Measurements from ENCODE around the gene SOCS7. TPM values are rescaled to one million over a fixed set of nuclear protein-coding genes. Genes with fewer than 3 reads are reported as not detected.

Gene SOCS7
- total RNA-seq, 1 donor from 2014 or later: 10.3 TPM

DNA sequence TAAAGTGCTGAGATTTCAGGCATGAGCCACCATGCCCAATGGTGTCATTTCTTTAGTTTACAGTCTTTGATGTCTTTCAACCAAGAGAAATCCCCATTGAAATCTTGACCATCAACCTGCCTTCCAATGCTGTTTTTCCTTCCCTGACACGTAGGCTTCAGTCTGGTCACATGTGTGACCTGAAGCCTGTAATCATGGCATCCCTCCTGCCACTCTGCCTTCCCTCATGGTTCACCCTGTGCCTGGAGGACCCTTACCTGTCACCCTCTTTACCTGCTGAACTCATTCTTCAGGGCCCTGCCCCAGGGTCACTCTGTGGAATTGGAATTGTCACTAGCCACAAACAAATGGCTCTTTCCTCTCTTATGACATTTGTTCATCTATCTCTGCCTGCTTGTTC, 58.6 kb downstream of the SOCS7 start:
- no peaks in the 10 kb centered on the region for H3K9me3 ChIP-seq
- intact Hi-C loops (cut with DNase I): no loop called here
- DNase-seq (ENCODE audit: low spot score in 2 of 2): no peak
- H3K27me3 ChIP-seq: no peaks in the 10 kb centered on the region
- no peak overlapping the region for H3K27ac ChIP-seq
- H3K4me3 ChIP-seq: no peak overlapping the region
- H3K4me1 ChIP-seq: peaks cover 0 to 5% of the 10 kb centered on the region in 2 donors
- TF ChIP-seq, protein P1, sequence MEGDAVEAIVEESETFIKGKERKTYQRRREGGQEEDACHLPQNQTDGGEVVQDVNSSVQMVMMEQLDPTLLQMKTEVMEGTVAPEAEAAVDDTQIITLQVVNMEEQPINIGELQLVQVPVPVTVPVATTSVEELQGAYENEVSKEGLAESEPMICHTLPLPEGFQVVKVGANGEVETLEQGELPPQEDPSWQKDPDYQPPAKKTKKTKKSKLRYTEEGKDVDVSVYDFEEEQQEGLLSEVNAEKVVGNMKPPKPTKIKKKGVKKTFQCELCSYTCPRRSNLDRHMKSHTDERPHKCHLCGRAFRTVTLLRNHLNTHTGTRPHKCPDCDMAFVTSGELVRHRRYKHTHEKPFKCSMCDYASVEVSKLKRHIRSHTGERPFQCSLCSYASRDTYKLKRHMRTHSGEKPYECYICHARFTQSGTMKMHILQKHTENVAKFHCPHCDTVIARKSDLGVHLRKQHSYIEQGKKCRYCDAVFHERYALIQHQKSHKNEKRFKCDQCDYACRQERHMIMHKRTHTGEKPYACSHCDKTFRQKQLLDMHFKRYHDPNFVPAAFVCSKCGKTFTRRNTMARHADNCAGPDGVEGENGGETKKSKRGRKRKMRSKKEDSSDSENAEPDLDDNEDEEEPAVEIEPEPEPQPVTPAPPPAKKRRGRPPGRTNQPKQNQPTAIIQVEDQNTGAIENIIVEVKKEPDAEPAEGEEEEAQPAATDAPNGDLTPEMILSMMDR (IDR thresholded peaks at IDR 0.05): no peak
- no peaks in the 10 kb centered on the region for H3K36me3 ChIP-seq

DNA sequence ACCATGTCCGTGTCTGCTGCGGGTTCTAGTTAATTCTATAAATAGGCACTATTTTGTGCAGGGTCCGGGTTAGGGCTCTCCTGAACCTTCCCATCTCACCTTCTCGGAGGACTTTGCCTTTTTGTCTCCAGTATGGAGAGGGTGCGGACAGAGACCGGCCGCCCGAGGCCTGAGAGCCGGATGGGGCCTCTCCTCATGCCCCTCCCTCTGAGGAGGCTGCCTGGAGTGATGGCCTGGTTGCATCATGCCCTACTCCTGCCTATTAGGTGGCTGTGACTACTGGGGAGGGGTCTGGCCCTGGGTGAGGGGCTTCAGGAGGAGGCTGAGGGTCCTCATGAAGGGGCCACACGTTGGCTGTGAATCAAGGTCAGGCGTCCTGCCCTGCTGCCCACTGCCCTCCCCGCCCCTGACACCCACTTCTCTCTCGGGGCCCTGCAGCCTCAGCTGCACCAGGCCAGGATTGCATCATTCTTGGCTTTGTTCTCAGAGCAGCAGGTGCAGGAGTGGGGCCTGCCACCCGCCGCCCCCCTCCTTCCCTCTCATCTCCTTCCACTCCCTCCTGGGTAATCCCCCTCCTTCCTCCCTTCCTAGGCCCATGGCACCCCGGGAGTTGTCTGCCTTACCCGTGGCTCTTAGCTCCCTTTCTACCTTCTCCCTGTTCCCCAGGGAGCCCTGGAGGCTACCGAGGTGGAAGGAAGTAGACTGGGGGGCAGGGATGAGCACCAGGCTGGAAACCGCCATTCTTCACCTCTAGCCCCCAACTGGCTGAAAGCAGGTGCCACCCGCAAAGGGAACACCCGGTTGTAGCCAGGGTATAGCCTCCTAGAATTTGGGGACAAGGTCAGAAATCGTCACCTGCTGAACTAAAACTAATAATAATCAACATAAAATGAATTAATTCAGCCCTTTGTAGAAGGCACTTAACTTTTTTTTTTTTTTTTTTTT, 63.9 kb downstream of the SOCS7 start:
- no peaks in the 10 kb centered on the region for H3K27me3 ChIP-seq
- H3K27ac ChIP-seq: no peak overlapping the region
- intact Hi-C loops (cut with DNase I): no loop called here
- DNase-seq (ENCODE audit: low spot score in 2 of 2): no peak
- H3K36me3 ChIP-seq: no peaks in the 10 kb centered on the region
- H3K4me1 ChIP-seq: peaks cover 4 to 25% of the 10 kb centered on the region in 2 donors
- TF ChIP-seq, protein P1 (IDR thresholded peaks at IDR 0.05): no peak
- H3K4me3 ChIP-seq: no peak overlapping the region
- no peaks in the 10 kb centered on the region for H3K9me3 ChIP-seq

DNA sequence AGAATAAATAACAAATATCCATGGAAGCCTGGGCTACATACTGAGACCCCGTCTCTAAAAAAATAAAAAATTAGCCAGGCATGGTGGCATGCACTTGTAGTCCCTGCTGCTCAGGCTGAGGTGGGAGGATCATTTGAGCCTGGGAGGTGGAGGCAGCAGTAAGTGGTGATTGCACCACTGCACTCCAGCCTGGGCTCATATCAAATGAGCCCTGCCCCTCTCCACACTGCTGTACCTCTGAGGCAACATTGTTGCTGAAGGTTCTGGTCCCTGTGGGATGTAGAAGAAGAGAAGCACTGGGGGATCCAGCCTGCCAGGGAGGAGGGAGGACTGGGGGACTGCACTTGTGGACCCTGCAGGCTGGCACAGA, 65.2 kb downstream of the SOCS7 start:
- TF ChIP-seq, protein P1 (IDR thresholded peaks at IDR 0.05): no peak
- H3K27me3 ChIP-seq: no peaks in the 10 kb centered on the region
- H3K4me3 ChIP-seq: no peak overlapping the region
- intact Hi-C loops (cut with DNase I): no loop called here
- no peaks in the 10 kb centered on the region for H3K9me3 ChIP-seq
- no peak for DNase-seq (ENCODE audit: low spot score in 2 of 2)
- H3K27ac ChIP-seq: no peak overlapping the region
- no peaks in the 10 kb centered on the region for H3K36me3 ChIP-seq
- peaks cover 15 to 36% of the 10 kb centered on the region in 2 donors for H3K4me1 ChIP-seq

DNA sequence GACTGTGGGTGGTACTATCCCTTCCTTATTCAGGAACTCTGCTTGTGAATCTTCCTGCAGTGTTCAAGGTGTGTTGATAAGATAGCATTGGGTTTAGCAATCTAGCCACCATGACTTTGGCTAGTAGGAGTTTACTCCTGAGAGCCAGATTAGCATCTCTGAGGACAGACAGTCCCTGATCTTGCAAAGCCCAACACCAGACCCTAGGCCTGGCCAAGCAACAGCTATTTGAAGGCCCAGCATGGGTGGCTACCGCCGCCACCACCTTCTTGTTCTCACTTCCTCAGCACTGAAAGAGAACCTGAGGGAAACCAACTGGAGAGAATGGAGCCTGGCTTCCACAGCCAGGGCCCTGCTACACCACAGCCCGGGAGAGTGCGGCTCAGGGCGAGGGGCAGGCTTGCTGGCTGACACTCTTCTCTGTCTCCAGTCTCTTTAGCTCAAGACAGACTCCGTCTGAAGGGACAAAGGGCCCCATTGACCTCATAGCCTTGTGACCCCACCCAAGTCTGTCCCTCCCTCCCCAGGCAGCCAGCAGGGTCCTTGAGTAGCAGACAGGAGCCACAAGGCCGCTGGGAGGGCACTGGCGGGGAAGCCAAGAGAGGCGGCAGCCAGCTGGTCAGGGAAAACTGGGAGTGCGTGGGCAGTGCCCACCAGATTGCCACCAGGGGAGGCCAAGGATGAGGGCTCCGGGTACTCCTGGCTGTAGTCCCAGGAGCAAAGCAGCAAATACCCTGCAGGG, 65.7 kb downstream of the SOCS7 start:
- no peak for DNase-seq (ENCODE audit: low spot score in 2 of 2)
- intact Hi-C loops (cut with DNase I): no loop called here
- no peaks in the 10 kb centered on the region for H3K36me3 ChIP-seq
- no peak overlapping the region for H3K27ac ChIP-seq
- TF ChIP-seq, protein P1 (IDR thresholded peaks at IDR 0.05): no peak
- H3K27me3 ChIP-seq: no peaks in the 10 kb centered on the region
- H3K4me1 ChIP-seq: peaks cover 15 to 39% of the 10 kb centered on the region in 2 donors
- no peak overlapping the region for H3K4me3 ChIP-seq
- no peaks in the 10 kb centered on the region for H3K9me3 ChIP-seq

DNA sequence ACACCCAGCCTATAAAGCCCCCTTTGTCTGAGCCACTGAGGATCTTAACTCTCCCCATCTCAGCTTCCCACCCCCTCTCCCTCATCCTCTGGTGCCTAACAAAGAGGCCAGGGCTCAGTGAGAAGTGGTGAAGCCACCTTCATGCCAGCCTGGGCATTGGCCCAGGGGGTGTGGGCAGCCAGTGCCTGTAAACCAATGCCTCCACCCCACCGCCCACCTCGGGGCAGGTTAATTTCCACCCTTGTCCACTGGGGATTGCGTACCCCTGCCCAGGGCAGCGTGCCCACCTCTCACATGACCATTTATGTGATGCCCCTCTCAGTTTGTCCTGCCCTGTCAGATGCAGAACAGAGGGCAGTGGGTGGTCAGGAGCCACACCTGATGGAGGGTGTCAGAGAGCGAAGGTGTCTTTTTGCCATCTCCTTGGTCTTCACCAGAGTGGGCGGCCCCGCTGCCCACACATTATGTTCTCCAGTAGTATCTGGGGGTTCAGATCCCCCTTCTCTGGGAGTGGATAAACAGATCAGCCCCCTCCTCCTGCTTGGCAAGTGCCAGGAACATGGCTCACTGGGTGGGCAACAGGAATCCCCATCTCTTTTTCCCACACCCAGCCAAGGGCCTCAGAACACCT, 66.5 kb downstream of the SOCS7 start:
- Histone ChIP-seq H3K27me3 (no peaks in the 10 kb centered on the region), H3K27ac (no peak overlapping the region), H3K36me3 (no peaks in the 10 kb centered on the region), H3K4me3 (peak overlapping the region; percentile 54 to 69), H3K9me3 (no peaks in the 10 kb centered on the region), H3K4me1 (peaks cover 15 to 39% of the 10 kb centered on the region in 2 donors)
- intact Hi-C loops (cut with DNase I): no loop called here
- no peak for DNase-seq (ENCODE audit: low spot score in 2 of 2)
- TF ChIP-seq, protein P1 (IDR thresholded peaks at IDR 0.05): no peak

Data from ascending aorta (tissue), 2 donors.